OCI-LY7 (cell line): ENCODE data around the gene GRK5. TPM values are rescaled to one million over a fixed set of nuclear protein-coding genes. Genes with fewer than 3 reads are reported as not detected.

ENCODE experiments used
- BruUV-seq: library from RNA; stranded (reverse); fragments of 400-500 nt; replicated peaks from 2 replicates; lab custom pipeline; 2021; lab: Mats Ljungman, UMichigan
- CTCF ChIA-PET: fragments of 300-600 bp; sonication (Branson Sonifier 250); formaldehyde crosslinking; loops from one replicate; lab custom pipeline; 2022; ENCODE audit warnings: antibody characterized with exemption; ENCODE audit not compliant: unreplicated experiment; lab: Charles Lee
- POLR2A ChIA-PET: fragments of 300-600 bp; sonication (Branson Sonifier 250); formaldehyde crosslinking; loops from one replicate; lab custom pipeline; 2022; ENCODE audit warnings: antibody characterized with exemption; lab: Charles Lee
- DNase-seq: peaks from one replicate; pipeline ENCODE4 v3.0.0-alpha.2; 2015; ENCODE audit warnings: low spot score
- H2AFZ ChIP-seq: fragments of 200-600 bp; sonication (generic), shearing (Covaris generic); 2 replicates; pipeline ENCODE4 v1.6.1; 2014; ENCODE audit warnings: mild to moderate bottlenecking, antibody characterized with exemption, low read length, moderate library complexity
- H3K27ac ChIP-seq: fragments of 200-600 bp; sonication (generic); 2 replicates; pipeline ENCODE4 v1.5.1; 2014; ENCODE audit warnings: mixed run types, low read depth, mild to moderate bottlenecking, moderate library complexity, low read length, inconsistent platforms; ENCODE audit not compliant: poor library complexity, severe bottlenecking
- H3K36me3 ChIP-seq: fragments of 200-600 bp; sonication (generic); 2 replicates; pipeline ENCODE4 v1.6.1; 2014; ENCODE audit warnings: mild to moderate bottlenecking, antibody characterized with exemption, low read length, moderate library complexity, mixed read lengths; ENCODE audit not compliant: insufficient read depth
- H3K4me1 ChIP-seq: fragments of 200-600 bp; sonication (generic); 2 replicates; pipeline ENCODE4 v1.5.1; 2014; ENCODE audit warnings: mild to moderate bottlenecking, low read length; ENCODE audit not compliant: insufficient read depth, poor library complexity, severe bottlenecking
- H3K4me2 ChIP-seq: fragments of 200-600 bp; sonication (generic); 2 replicates; pipeline ENCODE4 v1.6.1; 2014; ENCODE audit warnings: mild to moderate bottlenecking, low read length
- H3K4me3 ChIP-seq: fragments of 200-600 bp; sonication (generic); 2 replicates; pipeline ENCODE4 v1.5.1; 2014; ENCODE audit warnings: mild to moderate bottlenecking, low read depth, low read length; ENCODE audit not compliant: poor library complexity, severe bottlenecking
- H3K79me2 ChIP-seq: fragments of 200-600 bp; sonication (generic); 2 replicates; pipeline ENCODE4 v1.6.1; 2016; ENCODE audit warnings: low read depth, mild to moderate bottlenecking, low read length, moderate library complexity, mixed read lengths; ENCODE audit not compliant: insufficient read depth
- H3K9me2 ChIP-seq: fragments of 200-600 bp; sonication (generic); 2 replicates; pipeline ENCODE4 v1.6.1; 2016; ENCODE audit warnings: mild to moderate bottlenecking, low read length, mixed read lengths; ENCODE audit not compliant: insufficient read depth
- H3K9me3 ChIP-seq: fragments of 200-600 bp; sonication (generic); 2 replicates; pipeline ENCODE4 v1.6.1; 2014; ENCODE audit warnings: mild to moderate bottlenecking, mixed run types, low read length, mixed read lengths
- H4K20me1 ChIP-seq: fragments of 200-600 bp; sonication (generic); 2 replicates; pipeline ENCODE4 v1.6.1; 2014; ENCODE audit warnings: mild to moderate bottlenecking, antibody characterized with exemption, low read length, moderate library complexity, mixed read lengths; ENCODE audit not compliant: insufficient read depth
- CTCF ChIP-seq: fragments of 200-600 bp; sonication (generic); conservative IDR thresholded peaks from 2 replicates; pipeline ENCODE4 v1.5.1; 2014; ENCODE audit warnings: mild to moderate bottlenecking, antibody characterized with exemption, low read length, moderate library complexity, mixed read lengths
- EZH2phosphoT487 ChIP-seq: fragments of 200-600 bp; sonication (generic); IDR thresholded peaks from 2 replicates; pipeline ENCODE4 v1.6.1; 2018; ENCODE audit warnings: low read depth, borderline replicate concordance, mild to moderate bottlenecking, mixed run types, antibody characterized with exemption, low read length, moderate library complexity, mixed read lengths
- intact Hi-C: fragments of 100-400 bp; cut with micrococcal nuclease; formaldehyde crosslinking; loops from one replicate; pipeline ENCODE4 v1.10.0; 2022; ENCODE audit not compliant: unreplicated experiment
- total RNA-seq, 2 experiments: library from RNA; depleted of rRNA in 1 of 2; stranded (reverse); fragments of >200 nt in 1 of 2; shearing (Covaris generic) in 1 of 2; gene quantifications; 2 replicates each; pipeline ENCODE4 v1.2.3, GENCODE V29; 2014 to 2022

Gene GRK5
- total RNA-seq, 2 experiments from 2014 or later, result 4.7 to 10.2 TPM

GRCh38 chr10:119412244-119413092 lies 205.1 kb downstream of the GRK5 start:
- H3K36me3 ChIP-seq, result no peaks in the 10 kb centered on the region
- no peaks in the 10 kb centered on the region for H4K20me1 ChIP-seq
- no peaks in the 10 kb centered on the region for H3K9me2 ChIP-seq
- no peaks in the 10 kb centered on the region for H3K9me3 ChIP-seq
- no peak for DNase-seq
- H3K4me2 ChIP-seq, result no peak overlapping the region
- BruUV-seq, result no TSS peak
- H3K4me3 ChIP-seq, result no peak overlapping the region
- peaks cover 2% of the 10 kb centered on the region for H3K4me1 ChIP-seq
- H3K79me2 ChIP-seq, result no peaks in the 10 kb centered on the region
- intact Hi-C loops, result no loop called here
- no peak overlapping the region for H2AFZ ChIP-seq
- no peak overlapping the region for H3K27ac ChIP-seq
- ChIA-PET CTCF (no interaction called here), POLR2A (no interaction called here)
- TF ChIP-seq EZH2phosphoT487 (no peak), CTCF (no peak)

DNA sequence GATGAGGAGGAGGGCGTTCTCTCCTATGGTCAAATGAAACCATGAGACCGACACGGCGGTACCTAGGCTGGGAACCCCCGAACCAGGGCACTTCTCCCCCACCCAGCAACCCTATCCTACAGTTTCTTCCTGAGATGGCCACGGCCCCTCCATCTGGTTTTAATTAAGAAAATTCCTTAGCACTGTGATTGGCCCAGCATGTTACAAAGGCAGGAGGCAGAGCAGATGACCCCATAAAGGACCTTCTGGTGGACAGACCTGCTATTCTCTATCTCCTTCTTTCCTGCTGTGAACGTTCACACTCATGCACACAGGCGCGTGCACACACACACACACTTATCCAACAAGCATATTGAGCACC lies 205.7 kb downstream of the GRK5 start:
- TF ChIP-seq EZH2phosphoT487, result no peak
- no peak for TF ChIP-seq CTCF
- H3K4me3 ChIP-seq, result no peak overlapping the region
- no peak for DNase-seq
- no peaks in the 10 kb centered on the region for H3K36me3 ChIP-seq
- no peaks in the 10 kb centered on the region for H3K4me1 ChIP-seq
- H3K4me2 ChIP-seq, result no peak overlapping the region
- H3K79me2 ChIP-seq, result no peaks in the 10 kb centered on the region
- ChIA-PET CTCF (no interaction called here), POLR2A (no interaction called here)
- H3K9me2 ChIP-seq, result no peaks in the 10 kb centered on the region
- no peaks in the 10 kb centered on the region for H4K20me1 ChIP-seq
- intact Hi-C loops, result no loop called here
- H3K9me3 ChIP-seq, result no peaks in the 10 kb centered on the region
- no peak overlapping the region for H2AFZ ChIP-seq
- H3K27ac ChIP-seq, result no peak overlapping the region
- BruUV-seq, result no TSS peak

DNA sequence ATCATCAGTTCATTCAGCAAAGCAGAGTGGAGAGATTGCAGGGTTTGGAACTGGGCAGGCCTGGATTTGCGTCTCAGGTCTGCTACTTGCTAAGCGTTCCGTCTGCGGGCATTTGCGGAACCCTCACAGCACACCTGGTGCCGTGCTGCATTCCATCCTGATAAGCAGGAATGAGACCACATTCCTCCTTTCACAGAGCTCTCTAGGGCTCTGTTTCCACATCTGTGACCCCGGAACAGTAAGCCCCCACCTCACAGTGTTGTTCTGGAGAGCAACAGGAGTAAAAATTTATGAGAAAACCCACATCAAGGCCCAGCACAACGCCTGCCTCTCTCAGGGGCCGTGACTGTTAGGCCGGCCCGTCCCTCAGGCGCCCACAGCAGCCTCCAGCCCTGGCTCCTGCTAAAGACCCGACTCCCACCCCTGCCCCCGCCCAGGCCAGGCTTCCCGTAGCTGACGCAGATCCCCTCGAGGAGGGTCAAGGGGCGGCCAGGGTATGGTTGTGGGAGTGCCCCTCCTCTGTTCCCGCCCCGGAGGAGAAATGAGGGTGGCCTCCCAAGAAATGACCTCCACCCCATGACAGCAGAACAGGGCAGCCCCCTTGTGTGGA lies 206.2 kb downstream of the GRK5 start:
- H3K4me1 ChIP-seq, result no peaks in the 10 kb centered on the region
- no peak for DNase-seq
- no peak overlapping the region for H3K4me3 ChIP-seq
- no peak overlapping the region for H2AFZ ChIP-seq
- ChIA-PET POLR2A (no interaction called here), CTCF (interaction anchor here (0.6 kb wide), 1 partner anchor 108 kb away, joined by 5 read pairs; no protein-coding TSS in a partner anchor)
- no peaks in the 10 kb centered on the region for H3K9me3 ChIP-seq
- H3K79me2 ChIP-seq, result no peaks in the 10 kb centered on the region
- no peaks in the 10 kb centered on the region for H3K9me2 ChIP-seq
- H3K4me2 ChIP-seq, result no peak overlapping the region
- intact Hi-C loops, result no loop called here
- no peak overlapping the region for H3K27ac ChIP-seq
- no peak for TF ChIP-seq CTCF
- no peak for TF ChIP-seq EZH2phosphoT487
- no TSS peak for BruUV-seq
- no peaks in the 10 kb centered on the region for H4K20me1 ChIP-seq
- H3K36me3 ChIP-seq, result no peaks in the 10 kb centered on the region
